Measurements from ENCODE around the gene HOOK2.

DNA sequence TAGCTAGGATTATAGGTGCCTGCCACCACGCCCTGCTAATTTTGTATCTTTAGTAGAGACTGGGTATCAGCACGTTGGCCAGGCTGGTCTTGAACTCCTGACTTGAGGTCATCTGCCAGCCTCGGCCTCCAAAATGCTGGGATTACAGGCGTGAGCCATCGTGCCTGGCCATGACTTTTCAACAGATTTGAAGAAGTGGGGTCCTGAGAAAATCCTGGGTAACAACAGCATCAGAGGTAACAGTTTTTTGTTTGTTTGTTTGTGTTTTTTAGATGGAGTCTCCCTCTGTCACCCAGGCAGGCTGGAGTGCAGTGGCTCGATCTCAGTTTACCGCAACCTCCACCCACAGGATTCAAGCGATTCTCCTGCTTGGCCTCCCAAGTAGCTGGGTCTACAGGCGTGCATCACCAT lies 19.6 kb upstream of the HOOK2 start:
- no peak for TF ChIP-seq CTCF (IDR thresholded peaks at IDR 0.05; ENCODE audit: poor library complexity)
- no peak for TF ChIP-seq EZH2 (IDR thresholded peaks at IDR 0.05; ENCODE audit: borderline replicate concordance)
